Ascending aorta (tissue), 2 donors: Measurements from ENCODE around the gene ATAD3C. TPM values are rescaled to one million over a fixed set of nuclear protein-coding genes. Genes with fewer than 3 reads are reported as not detected.

ENCODE experiments used
- DNase-seq, 2 donors: peaks; one replicate each; pipeline ENCODE4 v3.0.0-alpha.2; 2019; ENCODE audit warnings: low spot score in 2 of 2
- H3K27ac ChIP-seq, 2 donors: fragments of 200-600 bp; sonication (generic); one replicate each; pipeline ENCODE4 v1.5.1; 2016 to 2017; ENCODE audit warnings: mild to moderate bottlenecking in 1 of 2
- H3K27me3 ChIP-seq: fragments of 200-600 bp; sonication (generic); one replicate; pipeline ENCODE4 v1.5.1; 2017
- H3K36me3 ChIP-seq, 2 donors: fragments of 200-600 bp; sonication (generic); one replicate each; pipeline ENCODE4 v1.5.1; 2016
- H3K4me1 ChIP-seq, 2 donors: fragments of 200-600 bp; sonication (generic); one replicate each; pipeline ENCODE4 v1.5.1; 2016 to 2017; ENCODE audit warnings: mild to moderate bottlenecking in 1 of 2
- H3K4me3 ChIP-seq, 2 donors: fragments of 200-600 bp; sonication (generic); one replicate each; pipeline ENCODE4 v1.5.1; 2016 to 2017; ENCODE audit warnings: mild to moderate bottlenecking in 1 of 2
- H3K9me3 ChIP-seq, 2 donors: fragments of 200-600 bp; sonication (generic); one replicate each; pipeline ENCODE4 v1.5.1; 2016
- intact Hi-C: fragments of 100-400 bp; cut with DNase I; formaldehyde crosslinking; loops from one replicate; pipeline ENCODE4 v1.15.1; 2023
- total RNA-seq: library from RNA; depleted of rRNA; stranded (reverse); fragments of >200 nt; gene quantifications from one replicate; pipeline ENCODE4 v1.1.0, GENCODE V29; 2016
- TF ChIP-seq, protein P1 (sequence below), 3 experiments: fragments of 200-600 bp in 2 of 3; fragments of 450-650 bp in 1 of 3; sonication (generic) in 2 of 3; IDR thresholded peaks; one replicate each; pipeline ENCODE4 v1.5.1; 2016 to 2019; ENCODE audit warnings: antibody characterized with exemption in 3 of 3, mild to moderate bottlenecking in 1 of 3, moderate library complexity in 1 of 3

ATAD3C gene
- total RNA-seq, 1 donor from 2014 or later = not detected

- H3K4me1 ChIP-seq = peaks cover 12 to 23% of the 10 kb centered on the region in 2 donors
- TF ChIP-seq, protein P1, sequence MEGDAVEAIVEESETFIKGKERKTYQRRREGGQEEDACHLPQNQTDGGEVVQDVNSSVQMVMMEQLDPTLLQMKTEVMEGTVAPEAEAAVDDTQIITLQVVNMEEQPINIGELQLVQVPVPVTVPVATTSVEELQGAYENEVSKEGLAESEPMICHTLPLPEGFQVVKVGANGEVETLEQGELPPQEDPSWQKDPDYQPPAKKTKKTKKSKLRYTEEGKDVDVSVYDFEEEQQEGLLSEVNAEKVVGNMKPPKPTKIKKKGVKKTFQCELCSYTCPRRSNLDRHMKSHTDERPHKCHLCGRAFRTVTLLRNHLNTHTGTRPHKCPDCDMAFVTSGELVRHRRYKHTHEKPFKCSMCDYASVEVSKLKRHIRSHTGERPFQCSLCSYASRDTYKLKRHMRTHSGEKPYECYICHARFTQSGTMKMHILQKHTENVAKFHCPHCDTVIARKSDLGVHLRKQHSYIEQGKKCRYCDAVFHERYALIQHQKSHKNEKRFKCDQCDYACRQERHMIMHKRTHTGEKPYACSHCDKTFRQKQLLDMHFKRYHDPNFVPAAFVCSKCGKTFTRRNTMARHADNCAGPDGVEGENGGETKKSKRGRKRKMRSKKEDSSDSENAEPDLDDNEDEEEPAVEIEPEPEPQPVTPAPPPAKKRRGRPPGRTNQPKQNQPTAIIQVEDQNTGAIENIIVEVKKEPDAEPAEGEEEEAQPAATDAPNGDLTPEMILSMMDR (IDR thresholded peaks at IDR 0.05) = no peak
- DNase-seq = no peak
- intact Hi-C loops = no loop called here
- no peaks in the 10 kb centered on the region for H3K9me3 ChIP-seq
- H3K36me3 ChIP-seq = no peaks in the 10 kb centered on the region
- no peak overlapping the region for H3K27ac ChIP-seq
- peak overlapping the region; percentile 38 to 53 for H3K4me3 ChIP-seq
- peaks cover 3% of the 10 kb centered on the region for H3K27me3 ChIP-seq
Observed at GRCh38 chr1:1435911-1436629, 13.4 kb upstream of the ATAD3C start.

DNA sequence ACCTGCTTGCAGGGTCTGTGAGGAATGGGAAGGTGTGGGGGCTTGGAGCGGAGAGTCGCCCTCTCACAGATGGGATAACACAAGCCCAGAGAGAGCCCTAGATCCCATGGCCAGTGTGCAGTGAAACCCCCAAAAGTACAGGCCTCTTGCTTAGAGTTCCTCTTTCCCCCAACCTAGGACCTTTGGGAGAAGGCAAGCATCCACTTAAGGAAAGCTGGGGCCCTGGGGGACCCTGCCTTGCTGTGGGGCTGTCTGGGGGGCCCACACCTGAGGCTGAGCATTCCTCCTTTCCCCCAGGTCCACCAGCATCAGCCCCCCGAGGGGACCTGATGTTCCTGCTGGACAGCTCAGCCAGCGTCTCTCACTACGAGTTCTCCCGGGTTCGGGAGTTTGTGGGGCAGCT lies 12.9 kb upstream of the ATAD3C start:
- no peaks in the 10 kb centered on the region for H3K36me3 ChIP-seq
- no peak overlapping the region for H3K27ac ChIP-seq
- no peak for DNase-seq
- TF ChIP-seq, protein P1 (IDR thresholded peaks at IDR 0.05) = no peak
- H3K4me1 ChIP-seq = peaks cover 12 to 23% of the 10 kb centered on the region in 2 donors
- H3K27me3 ChIP-seq = peaks cover 3% of the 10 kb centered on the region
- peak overlapping the region in 1 of 2 donors; percentile 53 for H3K4me3 ChIP-seq
- intact Hi-C loops = no loop called here
- no peaks in the 10 kb centered on the region for H3K9me3 ChIP-seq

GRCh38 chr1:1437033-1437903 lies 12.2 kb upstream of the ATAD3C start:
- no peak for DNase-seq
- H3K4me3 ChIP-seq = no peak overlapping the region
- H3K27ac ChIP-seq = no peak overlapping the region
- intact Hi-C loops = no loop called here
- H3K27me3 ChIP-seq = peaks cover 3% of the 10 kb centered on the region
- H3K4me1 ChIP-seq = peaks cover 12 to 23% of the 10 kb centered on the region in 2 donors
- no peaks in the 10 kb centered on the region for H3K36me3 ChIP-seq
- H3K9me3 ChIP-seq = no peaks in the 10 kb centered on the region
- TF ChIP-seq, protein P1 (IDR thresholded peaks at IDR 0.05) = no peak

GRCh38 chr1:1437904-1438376 lies 11.5 kb upstream of the ATAD3C start:
- peaks cover 3% of the 10 kb centered on the region for H3K27me3 ChIP-seq
- TF ChIP-seq, protein P1 (IDR thresholded peaks at IDR 0.05) = no peak
- no peak for DNase-seq
- intact Hi-C loops = no loop called here
- H3K4me3 ChIP-seq = no peak overlapping the region
- no peaks in the 10 kb centered on the region for H3K36me3 ChIP-seq
- H3K27ac ChIP-seq = no peak overlapping the region
- no peaks in the 10 kb centered on the region for H3K9me3 ChIP-seq
- H3K4me1 ChIP-seq = peaks cover 12 to 23% of the 10 kb centered on the region in 2 donors

DNA sequence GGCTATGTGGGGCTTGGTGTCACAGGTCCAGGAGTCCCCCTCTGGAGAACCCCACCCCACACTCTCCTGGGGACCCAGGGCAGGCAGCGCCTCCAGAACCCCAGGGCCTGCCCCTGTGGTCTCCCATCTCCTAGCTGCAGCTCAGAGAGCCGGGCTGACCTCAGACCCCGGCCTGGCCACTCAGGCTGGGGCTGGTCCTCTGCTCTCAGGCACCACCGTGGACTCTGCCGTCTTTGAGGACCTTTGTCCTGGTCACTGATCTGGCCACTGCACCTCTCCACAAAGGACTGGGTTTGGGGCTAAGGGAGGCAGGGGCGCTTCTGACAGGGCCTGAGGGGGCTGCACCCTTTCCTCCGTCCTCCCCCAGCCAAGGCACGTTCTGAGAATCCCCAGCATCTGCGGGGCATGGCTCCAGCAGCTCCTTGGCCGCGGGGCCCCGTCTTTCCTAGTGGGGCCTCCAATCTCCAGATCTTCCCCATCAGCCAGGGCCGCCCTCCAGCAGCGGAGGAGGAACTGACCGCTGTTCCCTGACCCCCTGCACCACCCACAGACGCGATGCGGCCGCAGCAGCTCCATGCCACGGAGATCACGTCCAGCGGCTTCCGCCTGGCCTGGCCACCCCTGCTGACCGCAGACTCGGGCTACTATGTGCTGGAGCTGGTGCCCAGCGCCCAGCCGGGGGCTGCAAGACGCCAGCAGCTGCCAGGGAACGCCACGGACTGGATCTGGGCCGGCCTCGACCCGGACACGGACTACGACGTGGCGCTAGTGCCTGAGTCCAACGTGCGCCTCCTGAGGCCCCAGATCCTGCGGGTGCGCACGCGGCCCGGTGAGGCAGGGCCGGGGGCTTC lies 10.7 kb upstream of the ATAD3C start:
- Histone ChIP-seq H3K36me3 (no peaks in the 10 kb centered on the region), H3K4me3 (no peak overlapping the region), H3K4me1 (peaks cover 12 to 23% of the 10 kb centered on the region in 2 donors), H3K27ac (no peak overlapping the region), H3K27me3 (peaks cover 3% of the 10 kb centered on the region), H3K9me3 (no peaks in the 10 kb centered on the region)
- intact Hi-C loops = no loop called here
- TF ChIP-seq, protein P1 (IDR thresholded peaks at IDR 0.05) = no peak
- DNase-seq = no peak
